GM18873 (cell line): ENCODE data around the gene GRIK3.
"Not testable (repeated sequence)": the region's sequence is repeated elsewhere in the genome, so short reads cannot be mapped to it uniquely, and the experiment has no call there.

Experiments used
- ATAC-seq: cut with Tn5 transposase; IDR thresholded peaks from one replicate; pipeline ENCODE4 v1.9.1; 2021; ENCODE audit warnings: mild to moderate bottlenecking, moderate library complexity, moderate number of reproducible peaks; ENCODE audit not compliant: unreplicated experiment, low FRiP score

Gene GRIK3

DNA sequence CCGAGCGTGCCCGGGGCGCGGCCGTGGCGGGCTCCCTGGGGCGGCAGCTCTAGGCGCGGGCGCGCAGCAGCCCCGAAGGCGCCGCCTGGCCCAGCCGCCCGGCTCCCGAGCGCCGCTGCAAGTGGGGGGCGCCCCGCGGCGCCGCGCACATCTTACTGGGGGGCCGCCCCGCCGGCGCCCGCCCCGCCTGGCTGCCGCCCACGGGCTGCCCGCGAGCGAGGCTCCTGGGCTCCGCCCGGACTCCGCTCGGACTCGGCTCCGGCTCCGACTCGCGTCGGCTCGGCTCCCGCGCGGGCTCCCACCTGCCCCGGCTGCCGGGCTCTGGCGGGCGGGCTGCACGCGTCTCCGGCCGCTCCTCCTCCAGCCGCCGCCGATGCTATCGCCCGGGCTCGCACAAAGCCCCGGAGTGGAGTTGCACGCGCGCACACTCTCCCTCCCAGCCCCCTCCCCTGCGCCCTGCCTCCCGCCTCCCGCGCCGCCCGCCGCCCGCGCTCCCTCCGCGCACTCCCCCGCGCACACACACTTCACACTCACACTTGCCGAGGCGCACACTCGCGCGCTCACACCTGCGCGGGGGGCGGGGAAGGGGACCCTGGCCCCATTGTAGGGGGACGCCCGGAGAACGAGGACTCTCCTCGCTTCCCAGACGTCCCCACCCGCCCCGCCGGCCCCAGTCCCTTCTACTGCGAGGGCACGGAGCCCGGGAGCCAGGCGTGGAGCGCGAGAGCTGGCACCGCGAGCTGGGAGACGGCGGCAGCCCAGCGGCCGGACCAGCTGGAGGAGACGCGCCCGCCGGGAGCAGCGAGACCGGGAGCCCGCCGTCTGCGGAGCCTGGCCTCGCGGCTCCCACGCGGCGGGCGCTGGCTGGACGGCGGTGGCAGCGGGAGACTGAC is at the start of gene GRIK3:
GRIK3 (minus strand) TSS at position 395 of the 893 bp plus-strand sequence. CDS start 407 bp downstream, outside the sequence.
- no peak for ATAC-seq

DNA sequence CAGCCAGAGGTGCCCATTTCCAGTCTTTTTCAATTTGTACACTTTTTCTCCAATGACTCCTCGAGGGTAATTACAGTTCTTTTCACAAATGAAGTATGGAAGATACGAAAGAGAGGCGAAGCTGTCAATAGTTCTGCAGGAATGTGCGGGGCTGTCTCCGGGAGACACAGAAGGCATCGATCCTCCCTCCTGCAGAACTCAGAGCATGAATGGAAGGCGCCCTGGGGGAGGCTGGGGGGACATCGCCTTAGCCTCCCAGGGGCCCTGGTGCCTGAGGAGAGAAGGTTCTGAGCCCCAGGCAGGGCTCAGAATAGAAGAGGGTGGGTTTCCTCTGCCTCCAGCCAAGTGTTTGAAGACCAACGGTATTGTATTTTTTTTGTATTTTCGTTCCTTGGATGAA is 49.7 kb upstream of the GRIK3 start:
- no peak for ATAC-seq

DNA sequence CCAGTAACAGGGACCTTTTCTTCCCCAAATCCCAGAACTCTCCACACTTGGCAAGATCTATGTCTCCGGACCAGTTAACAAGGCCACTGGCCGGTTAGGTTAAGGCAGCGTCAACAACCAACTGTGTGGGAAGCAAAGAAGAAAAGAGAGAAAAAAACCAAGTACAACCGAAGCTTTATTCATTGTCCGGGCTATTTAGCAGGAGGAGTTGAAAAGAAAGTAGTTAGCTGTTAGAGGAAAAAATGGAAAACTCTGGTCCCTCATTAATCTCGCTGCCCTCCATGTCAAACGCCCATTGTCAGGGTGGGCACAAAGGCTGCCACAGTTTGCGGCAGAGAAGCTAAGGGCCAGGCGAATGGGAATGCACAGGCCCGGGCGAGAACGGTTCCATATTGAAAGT is 49.3 kb upstream of the GRIK3 start:
- no peak for ATAC-seq

DNA sequence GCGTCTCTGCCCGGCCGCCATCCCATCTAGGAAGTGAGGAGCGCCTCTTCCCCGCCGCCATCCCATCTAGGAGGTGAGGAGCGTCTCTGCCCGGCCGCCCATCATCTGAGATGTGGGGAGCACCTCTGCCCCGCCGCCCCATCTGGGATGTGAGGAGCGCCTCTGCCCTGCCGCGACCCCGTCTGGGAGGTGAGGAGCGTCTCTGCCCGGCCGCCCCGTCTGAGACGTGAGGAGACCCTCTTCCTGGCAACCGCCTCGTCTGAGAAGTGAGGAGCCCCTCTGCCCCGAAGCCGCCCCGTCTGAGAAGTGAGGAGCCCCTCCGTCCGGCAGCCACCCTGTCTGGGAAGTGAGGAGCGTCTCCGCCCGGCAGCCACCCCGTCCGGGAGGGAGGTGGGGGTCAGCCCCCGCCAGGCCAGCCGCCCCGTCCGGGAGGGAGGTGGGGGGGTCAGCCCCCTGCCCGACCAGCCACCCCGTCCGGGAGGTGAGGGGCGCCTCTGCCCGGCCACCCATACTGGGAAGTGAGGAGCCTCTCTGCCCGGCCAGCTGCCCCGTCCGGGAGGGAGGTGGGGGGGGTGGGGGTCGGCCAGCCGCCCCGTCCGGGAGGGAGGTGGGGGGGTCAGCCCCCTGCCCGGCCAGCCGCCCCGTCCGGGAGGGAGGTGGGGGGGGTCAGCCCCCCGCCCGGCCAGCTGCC is 46.1 kb upstream of the GRIK3 start:
- not testable (repeated sequence) for ATAC-seq

GRCh38 chr1:37078866-37079265 is 44.6 kb upstream of the GRIK3 start:
- ATAC-seq: no peak

GRCh38 chr1:37076168-37076567 is 41.9 kb upstream of the GRIK3 start:
- ATAC-seq: no peak

DNA sequence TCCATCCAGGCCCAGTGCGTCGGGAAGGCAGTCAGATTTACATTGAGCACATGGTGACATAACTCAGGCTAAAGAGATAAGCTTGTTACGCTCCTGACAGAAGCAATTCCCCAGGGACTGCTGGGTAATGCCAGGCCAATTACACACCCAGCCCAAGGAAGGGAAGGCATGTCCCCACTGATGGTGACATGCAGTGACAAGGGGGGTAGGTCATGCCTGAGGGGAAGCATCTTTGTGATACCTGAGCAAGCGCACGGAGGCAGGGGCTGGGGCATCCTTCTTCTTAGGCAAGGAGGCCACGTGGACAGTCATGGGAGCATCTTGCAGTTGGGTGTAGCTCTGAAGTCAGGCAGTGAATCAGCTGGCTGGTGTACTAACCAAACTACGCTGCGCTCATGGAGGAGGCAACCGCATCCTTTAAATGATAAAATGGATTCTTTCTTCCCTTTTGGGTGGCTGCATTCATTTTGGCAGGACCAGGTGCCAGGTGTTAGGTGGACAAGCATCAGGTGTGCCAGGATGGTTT is 39.6 kb upstream of the GRIK3 start:
- no peak for ATAC-seq

- ATAC-seq: no peak
These were observed 39.0 kb upstream of the GRIK3 start for GRCh38 chr1:37073152-37073853.

GRCh38 chr1:37071829-37072228 is 37.5 kb upstream of the GRIK3 start:
- ATAC-seq: no peak

GRCh38 chr1:37070126-37070525 is 35.8 kb upstream of the GRIK3 start:
- no peak for ATAC-seq

DNA sequence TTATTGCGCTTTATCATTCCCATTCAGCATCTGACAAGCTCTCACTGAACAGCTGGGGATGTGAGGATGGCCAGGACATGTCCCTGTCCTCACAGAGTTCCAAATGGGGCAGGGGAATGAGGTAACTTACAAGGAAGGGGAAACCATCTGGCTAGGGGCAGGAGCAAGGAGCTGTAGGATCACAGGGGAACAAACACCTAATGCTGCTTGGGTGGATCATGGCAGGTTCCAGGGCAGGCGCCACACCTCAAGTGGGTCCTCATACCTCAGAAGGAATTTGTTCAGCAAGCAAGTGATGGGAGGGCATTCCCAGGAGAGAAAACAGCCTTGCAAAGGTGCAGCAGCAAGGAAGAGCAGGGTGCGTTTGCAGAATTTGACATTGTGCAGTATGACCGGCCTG is 35.1 kb upstream of the GRIK3 start:
- ATAC-seq: no peak

DNA sequence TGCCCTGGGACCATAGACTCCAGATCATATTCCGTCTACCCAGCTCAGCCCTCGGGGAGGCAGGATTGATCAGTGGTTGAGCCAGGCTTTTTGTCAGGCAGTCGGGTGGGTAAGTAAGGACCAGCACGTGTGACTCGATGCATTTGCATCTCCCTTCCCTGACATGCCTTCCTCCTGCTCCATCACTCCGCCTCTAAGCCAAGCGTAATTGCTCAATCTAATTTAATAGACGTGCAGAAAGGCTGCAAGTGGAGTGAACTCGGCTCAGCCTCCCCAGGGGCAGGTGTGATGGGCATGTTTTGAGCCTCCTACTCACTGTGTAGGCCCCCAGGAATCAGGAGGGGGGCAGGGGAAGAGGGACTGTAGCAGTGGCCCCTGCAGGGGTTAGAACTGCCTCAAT is 34.6 kb upstream of the GRIK3 start:
- ATAC-seq: no peak

- no peak for ATAC-seq
These were observed 33.9 kb upstream of the GRIK3 start for GRCh38 chr1:37068260-37068659.

DNA sequence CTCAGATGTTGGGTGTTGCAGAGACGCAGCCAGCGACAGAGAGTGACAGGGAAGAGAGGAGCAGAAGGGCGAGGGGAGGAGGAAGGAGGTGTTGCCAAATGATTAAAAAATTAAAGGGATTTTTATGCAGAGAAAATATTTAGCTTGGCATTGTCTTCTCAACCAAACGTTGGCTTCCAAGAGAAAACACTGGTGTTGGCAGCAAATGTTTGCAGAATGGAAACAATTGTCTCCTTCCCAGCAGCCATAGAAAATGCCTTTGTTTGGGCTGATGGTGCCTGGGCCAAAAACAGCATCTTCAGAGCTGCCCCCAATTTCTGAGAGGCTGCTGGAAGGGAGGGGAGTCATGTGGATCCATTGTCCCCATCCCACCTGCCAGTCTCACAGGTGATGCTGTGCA is 29.7 kb upstream of the GRIK3 start:
- no peak for ATAC-seq

- ATAC-seq: no peak
These were observed 25.0 kb upstream of the GRIK3 start for GRCh38 chr1:37059346-37059745.

DNA sequence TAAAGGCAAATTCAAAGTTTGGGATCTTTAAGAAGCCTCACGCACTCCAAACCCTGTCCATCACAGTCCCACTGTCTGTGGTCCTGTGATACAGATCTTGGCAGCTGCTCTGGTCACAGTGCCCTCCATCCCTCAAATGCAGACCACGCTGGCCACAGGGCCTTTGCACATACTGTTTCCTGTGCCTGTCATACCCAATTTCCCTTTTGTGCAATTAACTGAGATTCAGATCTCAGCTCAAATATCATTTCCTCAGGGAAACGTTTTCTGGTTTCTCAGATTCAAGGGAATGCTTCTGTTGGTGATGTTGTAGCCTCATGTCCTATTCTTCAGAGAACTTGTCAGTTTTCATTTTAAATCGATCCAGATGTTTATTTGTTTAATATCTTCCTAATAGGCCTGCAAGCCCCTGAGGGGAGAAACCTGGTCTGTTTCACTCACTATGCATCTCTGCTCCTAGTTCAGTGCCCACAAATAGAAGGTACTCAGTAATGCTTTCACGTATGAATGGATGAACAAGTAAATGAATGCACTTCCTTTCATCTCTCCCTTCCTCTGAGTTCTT is 24.2 kb upstream of the GRIK3 start:
- ATAC-seq: no peak

- no peak for ATAC-seq
These were observed 22.0 kb upstream of the GRIK3 start for GRCh38 chr1:37056325-37056724.

GRCh38 chr1:37055631-37056030 is 21.3 kb upstream of the GRIK3 start:
- no peak for ATAC-seq

- ATAC-seq: no peak
These were observed 18.9 kb upstream of the GRIK3 start for GRCh38 chr1:37053173-37053572.

DNA sequence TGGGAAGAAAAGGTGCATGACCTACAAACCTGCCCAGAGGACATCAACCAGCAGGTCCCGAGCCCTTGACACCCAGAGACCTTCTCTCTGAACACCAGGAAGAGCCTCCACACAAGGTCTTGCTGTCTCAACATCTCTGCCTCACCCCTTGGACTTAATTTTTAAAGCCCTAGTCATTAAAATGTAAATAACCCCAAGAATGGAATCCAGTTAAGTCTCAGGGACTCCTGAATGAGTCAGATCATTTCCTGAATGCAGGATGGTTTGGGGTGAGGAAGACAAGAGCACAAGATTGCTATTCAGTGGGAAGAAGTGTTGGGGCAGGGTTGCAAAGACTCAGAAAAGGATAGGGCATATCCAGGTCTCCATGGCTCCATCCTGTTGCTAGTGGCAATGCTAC is 17.8 kb upstream of the GRIK3 start:
- no peak for ATAC-seq

GRCh38 chr1:37051346-37051745 is 17.0 kb upstream of the GRIK3 start:
- ATAC-seq: no peak
